Smooth muscle cell (in vitro differentiated cells): ENCODE results near the gene OR5AK2. TPM values are rescaled to one million over a fixed set of nuclear protein-coding genes. Genes with fewer than 3 reads are reported as not detected.

Source experiments
- DNase-seq: peaks from one replicate; lab custom pipeline; 2025; ENCODE audit not compliant: unreplicated experiment; lab: John Stamatoyannopoulos, UW
- H2AFZ ChIP-seq: fragments of 200-600 bp; sonication (generic); 2 replicates; pipeline ENCODE4 v1.6.0; 2016; ENCODE audit warnings: antibody characterized with exemption, low read depth, mild to moderate bottlenecking
- H3F3A ChIP-seq: fragments of 200-600 bp; sonication (generic); 2 replicates; pipeline ENCODE4 v1.6.0; 2017; ENCODE audit warnings: antibody characterized with exemption, low read depth
- H3K27ac ChIP-seq: fragments of 200-600 bp; sonication (generic); 2 replicates; pipeline ENCODE4 v1.5.1; 2016; ENCODE audit warnings: low read depth, mild to moderate bottlenecking
- H3K27me3 ChIP-seq: fragments of 200-600 bp; sonication (generic); 2 replicates; pipeline ENCODE4 v1.6.1; 2016; ENCODE audit warnings: low read depth, mild to moderate bottlenecking
- H3K36me3 ChIP-seq: fragments of 200-600 bp; sonication (generic); 2 replicates; pipeline ENCODE4 v1.5.1; 2016; ENCODE audit warnings: low read depth
- H3K4me1 ChIP-seq: fragments of 200-600 bp; sonication (generic); 2 replicates; pipeline ENCODE4 v1.5.1; 2016; ENCODE audit warnings: low read depth
- H3K4me2 ChIP-seq: fragments of 200-600 bp; sonication (generic); 2 replicates; pipeline ENCODE4 v1.6.0; 2016; ENCODE audit warnings: mild to moderate bottlenecking
- H3K4me3 ChIP-seq: fragments of 200-600 bp; sonication (generic); 2 replicates; pipeline ENCODE4 v1.5.1; 2016; ENCODE audit warnings: mild to moderate bottlenecking
- H3K79me2 ChIP-seq: fragments of 200-600 bp; sonication (generic); 2 replicates; pipeline ENCODE4 v1.6.0; 2016; ENCODE audit warnings: low read depth, mild to moderate bottlenecking
- H3K9ac ChIP-seq: fragments of 200-600 bp; sonication (generic); 2 replicates; pipeline ENCODE4 v1.6.0; 2016; ENCODE audit warnings: low read depth
- H3K9me3 ChIP-seq: fragments of 200-600 bp; sonication (generic); replicated peaks from 2 replicates; pipeline ENCODE4 v1.5.1; 2016; ENCODE audit warnings: low read depth
- H4K20me1 ChIP-seq: fragments of 200-600 bp; sonication (generic); 2 replicates; pipeline ENCODE4 v1.6.0; 2016; ENCODE audit warnings: low read depth
- CTCF ChIP-seq: fragments of 200-600 bp; sonication (generic); IDR thresholded peaks from 2 replicates; pipeline ENCODE4 v1.5.1; 2017; ENCODE audit warnings: borderline replicate concordance, mild to moderate bottlenecking, antibody characterized with exemption; ENCODE audit not compliant: insufficient read depth, poor library complexity, severe bottlenecking
- WGBS: methylation state at CpG from one replicate; pipeline ENCODE4 v1.1.7; 2016; ENCODE audit warnings: low lambda C conversion rate; 5-methylcytosine and 5-hydroxymethylcytosine counted together
- polyA plus RNA-seq: library from polyadenylated mRNA; unstranded; fragments of >200 nt; fragmentation: Nextera tagmentation; extraction: Ambion mirVana; gene quantifications from 2 replicates; pipeline ENCODE4 v1.2.1, GENCODE V29; 2016
- total RNA-seq: library from RNA; depleted of rRNA; stranded (reverse); fragments of >200 nt; gene quantifications from 2 replicates; pipeline ENCODE4 v1.2.3, GENCODE V29; 2014

Gene OR5AK2
- total and polyA plus RNA-seq, 2 experiments from 2014 or later = not detected

- Histone ChIP-seq H3K27me3 (no peaks in the 10 kb centered on the region), H2AFZ (no peak overlapping the region), H3F3A (no peaks in the 10 kb centered on the region), H3K27ac (no peak overlapping the region), H3K36me3 (no peaks in the 10 kb centered on the region), H3K79me2 (no peaks in the 10 kb centered on the region), H3K9me3 (peaks cover 3% of the 10 kb centered on the region), H3K4me1 (no peaks in the 10 kb centered on the region), H3K4me3 (no peak overlapping the region), H3K4me2 (no peak overlapping the region), H4K20me1 (no peaks in the 10 kb centered on the region), H3K9ac (no peak overlapping the region)
- TF ChIP-seq CTCF = no peak
- DNase-seq = no peak
These were observed 27.1 kb upstream of the OR5AK2 start for GRCh38 chr11:56961609-56962008.

- Histone ChIP-seq H3K4me1 (no peaks in the 10 kb centered on the region), H3K9ac (no peak overlapping the region), H3K27ac (no peak overlapping the region), H4K20me1 (no peaks in the 10 kb centered on the region), H3K27me3 (no peaks in the 10 kb centered on the region), H3K36me3 (no peaks in the 10 kb centered on the region), H3K9me3 (peaks cover 5% of the 10 kb centered on the region), H3K4me3 (no peak overlapping the region), H3F3A (no peaks in the 10 kb centered on the region), H2AFZ (no peak overlapping the region), H3K4me2 (no peak overlapping the region), H3K79me2 (no peaks in the 10 kb centered on the region)
- no peak for TF ChIP-seq CTCF
- 75% methylated on average over 1 of the region's 1 CpG for WGBS
- no peak for DNase-seq
These were observed 21.0 kb upstream of the OR5AK2 start for GRCh38 chr11:56967726-56968125.

GRCh38 chr11:56968524-56968923 lies 20.2 kb upstream of the OR5AK2 start:
- Histone ChIP-seq H3K9me3 (peaks cover 5% of the 10 kb centered on the region), H3K4me1 (no peaks in the 10 kb centered on the region), H3K4me3 (no peak overlapping the region), H3K4me2 (no peak overlapping the region), H3K27ac (no peak overlapping the region), H3K9ac (no peak overlapping the region), H2AFZ (no peak overlapping the region), H3F3A (no peaks in the 10 kb centered on the region), H4K20me1 (no peaks in the 10 kb centered on the region), H3K79me2 (no peaks in the 10 kb centered on the region), H3K27me3 (no peaks in the 10 kb centered on the region), H3K36me3 (no peaks in the 10 kb centered on the region)
- DNase-seq = no peak
- no peak for TF ChIP-seq CTCF
- 82% methylated on average over 4 of the region's 4 CpGs for WGBS

GRCh38 chr11:56977314-56977713 lies 11.4 kb upstream of the OR5AK2 start:
- no peak overlapping the region for H2AFZ ChIP-seq
- H3K27me3 ChIP-seq = no peaks in the 10 kb centered on the region
- H3F3A ChIP-seq = no peaks in the 10 kb centered on the region
- no peaks in the 10 kb centered on the region for H4K20me1 ChIP-seq
- WGBS = 83% methylated on average over 2 of the region's 2 CpGs
- no peak for DNase-seq
- H3K4me3 ChIP-seq = no peak overlapping the region
- no peak overlapping the region for H3K9ac ChIP-seq
- no peak overlapping the region for H3K4me2 ChIP-seq
- H3K27ac ChIP-seq = no peak overlapping the region
- H3K9me3 ChIP-seq = no peaks in the 10 kb centered on the region
- H3K79me2 ChIP-seq = no peaks in the 10 kb centered on the region
- H3K4me1 ChIP-seq = no peaks in the 10 kb centered on the region
- H3K36me3 ChIP-seq = no peaks in the 10 kb centered on the region
- no peak for TF ChIP-seq CTCF
